ENCODE data around the gene FCRL1. TPM values are rescaled to one million over a fixed set of nuclear protein-coding genes. Genes with fewer than 3 reads are reported as not detected.

The FCRL1 gene
- polyA plus RNA-seq, 1 of the 3 experiments (the other 2 are of a cell fraction) = not detected

GRCh38 chr1:157820299-157820698 is 379 bp upstream of the FCRL1 start (continued):
- TF ChIP-seq REST (IDR thresholded peaks at IDR 0.05; ENCODE audit: low read depth, low read length) = no peak

- ChIA-PET CTCF (no interaction called here), POLR2A (no interaction called here)
- Histone ChIP-seq H3K4me2 (no peak overlapping the region), H3F3A (replicated peaks; ENCODE audit: insufficient read depth) (no peaks in the 10 kb centered on the region), H3K36me3 (replicated peaks in 1 of 2; ENCODE audit: control insufficient read depth in 1 of 2, insufficient read depth in 2 of 2, low read length in 1 of 2) (no peaks in the 10 kb centered on the region), H3K27me3 (ENCODE audit: insufficient read depth) (no peaks in the 10 kb centered on the region), H3K9ac (no peak overlapping the region), H2AFZ (ENCODE audit: low read depth) (no peak overlapping the region), H3K9me2 (no peaks in the 10 kb centered on the region), H4K20me1 (ENCODE audit: insufficient read depth) (no peaks in the 10 kb centered on the region), H3K4me3 (ENCODE audit: low read depth in 2 of 2, low read length in 1 of 2) (no peak overlapping the region), H3K27ac (ENCODE audit: low read depth in 2 of 2, low read length in 1 of 2) (no peak overlapping the region), H3K9me3 (no peaks in the 10 kb centered on the region; the same call in 1 of the 2 replicates), H3K79me2 (ENCODE audit: insufficient read depth) (no peaks in the 10 kb centered on the region), H3K4me1 (ENCODE audit: control insufficient read depth in 1 of 2, insufficient read depth in 2 of 2, low read depth in 1 of 2, low read length in 1 of 2) (no peaks in the 10 kb centered on the region)
- DNase-seq = no peak
- 0% methylated on average over 2 of the region's 2 CpGs for WGBS (ENCODE audit: low lambda C conversion rate)
- TF ChIP-seq SIN3A (IDR thresholded peaks at IDR 0.05; ENCODE audit: borderline replicate concordance, low read depth, low read length) (no peak), TCF12 (IDR thresholded peaks at IDR 0.05) (no peak), POLR2AphosphoS5 (IDR thresholded peaks at IDR 0.05; ENCODE audit: low read depth, low read length) (no peak), RCOR1 (IDR thresholded peaks at IDR 0.05; ENCODE audit: low read length) (no peak), IRF3 (IDR thresholded peaks at IDR 0.05; ENCODE audit: low read depth, low read length) (no peak), GATA2 (CRISPR knock-in tag; IDR thresholded peaks at IDR 0.05) (no peak), TEAD4 (IDR thresholded peaks at IDR 0.05; ENCODE audit: borderline replicate concordance, insufficient read depth) (no peak), ZBTB33 (IDR thresholded peaks at IDR 0.05; ENCODE audit: borderline replicate concordance, low read depth) (no peak), ELF1 (IDR thresholded peaks at IDR 0.05) (no peak), USF1 (IDR thresholded peaks at IDR 0.05; ENCODE audit: borderline replicate concordance, low read depth) (no peak), CHD2 (IDR thresholded peaks at IDR 0.05; ENCODE audit: low read length, partially characterized antibody) (no peak), RFX5 (IDR thresholded peaks at IDR 0.05; ENCODE audit: low read length) (no peak), EP300 (IDR thresholded peaks at IDR 0.05; ENCODE audit: borderline replicate concordance in 1 of 2, low read depth in 1 of 2, low read length in 1 of 2) (no peak), GABPA (IDR thresholded peaks at IDR 0.05; ENCODE audit: low read depth) (no peak)
These were observed 705 bp downstream of the FCRL1 start for GRCh38 chr1:157819215-157819614.
